Left cardiac atrium (tissue), 4 donors: ENCODE results near the gene C18orf32. TPM values are rescaled to one million over a fixed set of nuclear protein-coding genes. Genes with fewer than 3 reads are reported as not detected.
"Not testable (repeated sequence)": the region's sequence is repeated elsewhere in the genome, so short reads cannot be mapped to it uniquely, and the experiment has no call there.

ENCODE experiments used
- ATAC-seq, 2 donors: fragments of 200-7000 bp; cut with Tn5 transposase; one replicate each; pipeline ENCODE4 v1.9.1; 2020; ENCODE audit warnings: mild to moderate bottlenecking in 2 of 2, moderate library complexity in 2 of 2
- DNase-seq: peaks from one replicate; pipeline ENCODE4 v3.0.0-alpha.2; 2020
- intact Hi-C, 2 donors: fragments of 100-400 bp; cut with DNase I; formaldehyde crosslinking; loops; one replicate each; pipeline versions ENCODE4 v1.14.1 to v1.15.1; 2022 to 2023
- long read RNA-seq: library from polyadenylated mRNA; unstranded; transcript quantifications from one replicate; pipeline ENCODE4 v2.0.0, GENCODE V29; 2021
- total RNA-seq, 2 donors: library from RNA; stranded (reverse); fragmentation: NEBNext Ultra II Directional; extraction: Animal tissue kit (Norgen Biotek cat#: 25700); gene quantifications; one replicate each; pipeline ENCODE4 v1.2.1, GENCODE V29; 2021
- donor health status: DM: no; HTN: yes; CAD: no.
- donor health status: DM: no; HTN: yes; CAD: no; lungs with severe emphysema.
- donor health status: DM: yes; HTN: yes; CAD: no.
- donor health status: Dilated cardiomyopathy.

Gene C18orf32
- total RNA-seq, result 10 to 100 TPM; 50.4 to 55.5 TPM
- long read RNA-seq, full-length matches to known transcripts, result 40 of 43 reads
- long read RNA-seq, partial matches to known transcripts, result 0 of 43 reads
- long read RNA-seq, other reads (novel, unspliced or antisense), result 3 of 43 reads

- intact Hi-C loops, result no loop called here
Observed at GRCh38 chr18:49486953-49487710, at the start of gene C18orf32. C18orf32 (minus strand) TSS chr18:49487234; CDS start chr18:49483748, 3,486 bp downstream.

GRCh38 chr18:49534846-49535601, 48.0 kb upstream of the C18orf32 start:
- intact Hi-C loops, result no loop called here
- DNase-seq (no peak), ATAC-seq (no peak)

More at GRCh38 chr18:49486953-49487710, at the start of gene C18orf32:
- DNase-seq (peak; percentile 97), ATAC-seq (peak; percentile 98 to 99)

DNA sequence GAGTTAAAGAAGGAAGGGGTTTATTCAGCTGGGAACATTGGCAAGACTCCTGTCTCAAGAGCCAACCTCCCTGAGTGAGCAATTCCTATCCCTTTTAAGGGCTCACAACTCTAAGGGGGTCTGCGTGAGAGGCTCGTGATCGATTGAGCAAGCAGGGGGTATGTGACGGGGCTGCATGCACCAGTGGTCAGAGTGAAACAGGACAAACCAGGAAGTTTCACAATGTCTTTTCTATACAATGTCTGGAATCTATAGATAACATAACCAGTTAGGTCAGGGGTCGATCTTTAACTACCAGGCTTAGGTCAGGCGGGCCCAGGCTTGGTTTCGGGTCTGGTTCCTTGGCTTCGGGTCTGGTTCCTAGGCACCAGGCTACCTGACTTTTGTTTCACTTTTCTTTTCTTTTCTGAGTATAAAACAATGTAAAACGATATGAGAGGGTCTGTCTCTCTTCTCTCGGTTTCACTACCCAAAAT, 44.7 kb upstream of the C18orf32 start:
- intact Hi-C loops, result no loop called here
- ATAC-seq (no peak), DNase-seq (no peak)

DNA sequence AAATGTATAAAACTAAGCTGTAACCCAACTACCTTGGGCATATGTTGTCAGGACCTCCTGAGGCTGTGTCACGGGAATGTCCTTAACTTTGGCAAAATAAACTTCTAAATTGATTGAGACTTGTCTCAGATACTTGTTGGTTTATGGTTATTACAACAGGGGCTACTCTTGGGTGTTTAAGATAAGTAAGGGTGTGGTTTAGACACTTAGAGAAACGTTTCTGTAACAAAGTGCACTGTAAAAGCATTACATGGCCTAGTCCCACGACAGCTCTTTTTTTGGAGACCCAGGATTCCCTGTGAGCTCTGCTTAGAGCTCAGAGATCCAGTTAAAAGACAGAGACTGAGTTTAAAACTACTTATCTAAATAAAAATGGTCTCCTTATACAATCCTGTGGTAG, 42.6 kb upstream of the C18orf32 start:
- intact Hi-C loops, result no loop called here
- DNase-seq, result no peak
- ATAC-seq, result no peak

DNA sequence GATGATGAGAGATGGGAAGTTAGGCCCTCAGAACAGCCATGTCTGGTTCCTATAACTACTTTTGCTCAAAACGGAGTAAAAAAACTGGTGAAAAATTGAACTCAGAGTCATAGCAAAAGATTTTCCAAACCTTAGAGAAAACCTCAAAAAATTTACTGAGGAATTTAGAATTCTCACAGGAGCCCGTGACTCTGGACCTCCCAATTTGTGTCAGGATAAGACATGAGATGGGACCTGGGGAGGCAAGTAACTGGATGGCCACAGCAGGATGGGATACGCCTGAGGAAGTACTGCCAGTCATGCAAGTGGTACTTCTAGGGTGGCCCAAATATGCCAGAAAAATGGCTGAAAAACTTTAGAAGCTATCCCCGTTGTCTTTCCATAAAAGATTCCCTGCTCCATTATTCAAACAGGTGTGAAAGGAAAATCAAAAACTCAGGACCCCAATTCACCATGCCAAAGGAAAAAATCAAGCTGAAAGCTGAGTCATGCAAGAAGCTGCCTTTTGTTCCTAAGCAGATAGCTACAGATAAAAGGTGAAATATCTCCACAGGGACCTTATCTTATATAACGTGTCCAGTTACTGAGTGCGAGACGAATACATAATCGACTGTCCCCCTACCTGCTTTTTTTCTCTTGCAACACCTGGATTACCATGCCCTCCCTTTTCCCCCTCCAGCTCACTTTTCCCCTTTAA, 40.7 kb upstream of the C18orf32 start:
- DNase-seq (no peak), ATAC-seq (no peak)
- intact Hi-C loops, result no loop called here

DNA sequence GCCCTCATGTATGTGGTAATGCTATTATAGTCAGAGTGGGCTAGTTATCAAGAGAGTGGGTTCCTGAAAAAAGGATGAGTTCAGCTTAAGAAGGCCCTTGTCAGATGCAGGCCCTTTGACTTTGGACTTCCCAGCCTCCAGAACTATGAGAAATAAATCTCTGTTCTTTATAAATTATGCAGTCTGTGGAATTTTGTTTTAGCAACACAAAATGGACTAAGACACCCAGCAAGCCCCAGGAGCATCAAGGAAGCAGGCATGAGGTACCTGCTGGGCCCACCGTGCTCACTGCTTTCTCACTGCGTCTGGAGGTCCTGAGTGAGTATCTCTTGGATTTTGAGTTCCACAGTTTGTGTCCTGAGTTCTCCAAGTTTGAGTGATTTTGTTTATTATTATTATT, 38.9 kb upstream of the C18orf32 start:
- intact Hi-C loops, result no loop called here
- ATAC-seq (no peak), DNase-seq (no peak)

DNA sequence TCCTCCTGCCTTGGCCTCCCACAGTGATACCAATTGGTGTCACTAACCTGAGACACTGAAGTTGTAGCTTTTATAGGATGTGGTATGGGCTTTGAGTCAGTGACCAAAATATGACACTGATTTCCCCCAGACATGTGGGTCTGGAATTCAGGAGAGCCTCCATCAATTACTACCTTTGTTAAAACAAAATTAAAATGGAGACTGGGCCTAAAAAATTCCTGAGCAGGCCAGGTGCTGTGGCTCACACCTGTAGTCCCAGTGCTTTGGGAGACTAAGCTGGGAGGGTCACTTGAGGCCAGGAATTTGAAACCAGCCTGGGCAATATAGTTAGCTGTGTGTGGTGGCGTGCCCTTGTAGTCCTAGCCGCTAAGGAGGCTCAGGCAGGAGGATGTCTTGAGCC, 37.9 kb upstream of the C18orf32 start:
- intact Hi-C loops, result no loop called here
- ATAC-seq, result no peak

DNA sequence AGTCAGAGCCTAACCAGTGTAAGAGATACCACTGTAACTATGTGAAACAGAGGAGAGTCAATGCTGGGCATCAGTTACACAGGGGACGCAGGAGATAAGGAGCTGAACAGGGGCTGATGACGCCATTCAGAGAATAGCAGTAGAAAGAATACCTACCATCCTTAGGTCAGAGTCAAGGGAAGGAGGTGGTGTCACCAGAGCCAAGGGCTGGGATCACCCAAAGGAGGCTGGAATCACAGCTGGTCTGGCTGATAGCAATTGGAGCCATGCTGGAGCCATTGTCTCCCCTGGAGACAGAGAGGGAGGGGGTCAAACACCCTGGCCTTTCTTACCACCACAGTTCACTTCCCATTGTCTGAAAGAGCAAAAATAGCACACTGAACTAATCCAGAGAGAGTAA, 37.3 kb upstream of the C18orf32 start:
- DNase-seq, result no peak
- no peak for ATAC-seq
- intact Hi-C loops, result no loop called here

More for the DNA sequence above, 37.9 kb upstream of the C18orf32 start:
- no peak for DNase-seq

DNA sequence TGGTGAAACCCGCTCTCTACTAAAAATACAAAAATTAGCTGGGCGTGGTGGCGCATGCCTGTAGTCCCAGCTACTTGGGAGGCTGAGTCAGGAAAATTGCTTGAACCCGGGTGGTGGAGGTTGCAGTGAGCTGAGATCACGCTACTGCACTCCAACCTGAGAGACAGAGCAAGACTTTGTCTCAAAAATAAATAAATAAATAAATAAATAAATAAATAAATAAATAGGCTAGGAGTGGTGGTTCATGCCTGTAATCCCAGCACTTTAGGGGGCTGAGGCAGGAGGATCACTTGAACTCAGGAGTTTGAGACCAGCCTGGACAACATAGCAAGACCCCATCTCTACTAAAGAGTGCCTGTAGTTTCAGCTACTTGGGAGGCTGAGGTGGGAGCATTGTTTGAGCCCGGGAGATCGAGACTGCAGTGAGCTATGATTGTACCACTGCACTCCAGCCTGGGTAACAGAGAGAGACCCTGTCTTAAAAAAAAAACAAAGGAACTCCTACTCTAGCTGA, 36.6 kb upstream of the C18orf32 start:
- intact Hi-C loops, ATAC-seq, DNase-seq: not testable (repeated sequence)

- intact Hi-C loops, result no loop called here
- DNase-seq (no peak), ATAC-seq (no peak)
Observed at GRCh38 chr18:49521216-49521835, 34.3 kb upstream of the C18orf32 start.

GRCh38 chr18:49520661-49521145, 33.7 kb upstream of the C18orf32 start:
- ATAC-seq (no peak), DNase-seq (no peak)
- intact Hi-C loops, result no loop called here

- intact Hi-C loops, result loop anchor here in 1 of 2 donors (10.0 kb wide), 1 partner anchor 835 kb away; no protein-coding TSS in a partner anchor
- no peak for DNase-seq
- no peak for ATAC-seq
Observed at GRCh38 chr18:49519101-49519971, 32.3 kb upstream of the C18orf32 start.

- intact Hi-C loops, result loop anchor here in 1 of 2 donors (10.0 kb wide), 1 partner anchor 837 kb away; no protein-coding TSS in a partner anchor
- ATAC-seq, result no peak
- no peak for DNase-seq
Observed at GRCh38 chr18:49517483-49517882, 30.4 kb upstream of the C18orf32 start.

GRCh38 chr18:49515516-49515915, 28.5 kb upstream of the C18orf32 start:
- intact Hi-C loops, result loop anchor here in 1 of 2 donors (10.0 kb wide), 1 partner anchor 839 kb away; no protein-coding TSS in a partner anchor
- ATAC-seq (no peak), DNase-seq (no peak)

DNA sequence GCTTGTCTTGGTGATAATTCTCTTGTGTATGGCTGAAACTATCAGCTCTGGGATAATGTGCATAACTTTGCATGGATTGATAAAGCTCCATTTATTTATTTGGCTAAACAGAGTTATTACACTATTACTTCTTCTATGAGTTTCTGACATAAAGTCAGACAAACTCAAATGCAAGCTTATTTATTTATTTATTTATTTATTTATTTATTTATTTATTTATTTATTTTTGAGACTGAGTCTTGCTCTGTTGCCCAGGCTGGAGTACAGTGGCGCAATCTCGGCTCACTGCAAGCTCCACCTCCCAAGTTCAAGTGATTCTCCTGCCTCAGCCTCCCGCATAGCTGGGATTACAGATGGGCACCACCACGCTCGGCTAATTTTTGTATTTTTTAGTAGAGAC, 28.0 kb upstream of the C18orf32 start:
- ATAC-seq, DNase-seq: not testable (repeated sequence)
- intact Hi-C loops, result loop anchor here in 1 of 2 donors (10.0 kb wide), 1 partner anchor 840 kb away; no protein-coding TSS in a partner anchor

DNA sequence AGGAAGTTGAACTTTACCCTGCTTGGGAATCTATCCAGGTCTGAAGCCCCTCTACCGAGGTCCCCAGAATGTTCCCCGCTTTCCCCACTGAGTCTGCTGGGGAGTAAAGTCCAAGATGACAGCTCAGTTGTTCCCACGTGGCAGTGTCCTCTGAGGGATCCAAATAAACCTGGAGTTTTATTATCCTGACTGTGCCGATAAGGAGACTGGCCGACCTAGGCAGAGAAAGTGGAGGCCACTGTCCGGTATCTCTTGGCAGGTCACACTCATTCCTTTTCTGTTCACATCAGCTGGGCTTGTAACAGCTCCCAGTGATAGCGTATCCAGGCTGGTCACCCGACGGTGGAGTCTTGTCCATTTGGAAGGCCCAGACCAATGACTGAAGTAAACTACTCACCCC, 27.5 kb upstream of the C18orf32 start:
- no peak for DNase-seq
- intact Hi-C loops, result loop anchor here (5.0 to 10.0 kb wide), 2 partner anchors 343 to 840 kb away; no protein-coding TSS in a partner anchor
- ATAC-seq, result peak; percentile 72 to 84

DNA sequence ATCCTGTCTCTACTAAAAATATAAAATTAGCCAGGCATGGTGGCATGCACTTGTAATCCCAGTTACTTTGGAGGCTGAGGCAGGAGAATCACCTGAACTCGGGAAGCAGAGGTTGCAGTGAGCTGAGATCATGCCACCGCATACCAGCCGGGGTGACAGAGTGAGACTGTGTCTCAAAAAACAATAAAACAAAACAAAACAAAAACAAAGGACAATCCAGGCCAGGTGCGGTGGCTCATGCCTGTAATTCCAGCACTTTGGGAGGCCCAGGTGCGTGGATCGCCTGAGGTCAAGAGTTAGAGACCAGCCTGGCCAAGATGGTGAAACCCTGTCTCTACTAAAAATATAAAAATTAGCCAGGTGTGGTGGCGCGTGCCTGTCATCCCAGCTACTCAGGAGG, 25.8 kb upstream of the C18orf32 start:
- not testable (repeated sequence) for ATAC-seq, DNase-seq
- intact Hi-C loops, result loop anchor here (5.0 to 10.0 kb wide), 2 partner anchors 344 to 842 kb away; no protein-coding TSS in a partner anchor
